HK-2 (cell line): ENCODE data around the gene MEAF6.

ENCODE experiments used
- DNase-seq: peaks from one replicate; pipeline ENCODE4 v3.0.0-alpha.2; 2018; ENCODE audit not compliant: unreplicated experiment

MEAF6 gene

DNA sequence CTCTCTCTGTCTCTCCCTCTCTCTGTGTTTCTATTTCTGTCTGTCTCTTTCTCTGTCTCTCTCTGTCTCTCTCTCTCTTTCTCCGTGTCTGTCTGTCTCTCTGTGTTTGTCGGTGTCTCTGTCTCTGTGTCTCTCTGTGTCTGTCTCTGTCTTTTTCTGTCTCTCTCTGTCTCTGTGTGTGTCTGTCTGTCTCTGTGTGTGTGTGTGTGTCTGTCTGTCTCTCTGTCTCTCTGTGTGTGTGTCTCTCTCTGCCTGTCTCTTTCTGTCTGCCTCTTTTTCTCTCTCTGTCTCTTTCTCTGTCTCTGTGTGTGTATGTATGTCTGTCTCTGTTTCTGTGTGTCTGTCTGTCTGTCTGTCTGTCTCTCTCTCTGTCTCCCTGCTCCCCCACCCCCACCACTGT is 71.9 kb downstream of the MEAF6 start:
- DNase-seq: no peak
